SK-N-MC (cell line): Measurements from ENCODE around the gene ANK3.

ENCODE experiments used
- DNase-seq: peaks from one replicate; pipeline ENCODE4 v3.0.0-alpha.2; 2011; ENCODE audit warnings: low read depth, low spot score
- H3K27ac ChIP-seq: fragments of 200-600 bp; sonication (generic); 2 replicates; pipeline ENCODE4 v1.5.1; 2016; ENCODE audit warnings: mixed run types
- H3K36me3 ChIP-seq: fragments of 200-600 bp; sonication (generic); 2 replicates; pipeline ENCODE4 v1.6.1; 2017; ENCODE audit warnings: antibody characterized with exemption, low read length, mixed read lengths; ENCODE audit not compliant: insufficient read depth
- H3K4me3 ChIP-seq: fragments of 200-600 bp; sonication (generic); 2 replicates; pipeline ENCODE4 v1.5.1; 2016
- H3K9ac ChIP-seq: fragments of 200-600 bp; sonication (generic); 2 replicates; pipeline ENCODE4 v1.8.0; 2017; ENCODE audit warnings: mixed run types, mixed read lengths; ENCODE audit not compliant: insufficient read length
- H3K9me3 ChIP-seq: fragments of 200-600 bp; sonication (generic); 2 replicates; pipeline ENCODE4 v1.6.1; 2017; ENCODE audit warnings: low read depth, mild to moderate bottlenecking, antibody characterized with exemption, low read length, moderate library complexity, mixed read lengths
- EZH2 ChIP-seq: fragments of 200-600 bp; sonication (generic); IDR thresholded peaks from one replicate; pipeline ENCODE4 v1.6.1; 2017; ENCODE audit warnings: antibody characterized with exemption
- FOXP2 ChIP-seq: optimal IDR thresholded peaks from 2 replicates; pipeline ENCODE3; 2011; ENCODE audit warnings: mild to moderate bottlenecking, moderate library complexity; ENCODE audit not compliant: insufficient read depth; ENCODE audit errors: extremely low read length, control extremely low read depth
- POLR2AphosphoS5 ChIP-seq: IDR thresholded peaks from 2 replicates; pipeline ENCODE4 v1.6.1; 2012; ENCODE audit warnings: mild to moderate bottlenecking, low read depth, low read length, borderline replicate concordance

The ANK3 gene

GRCh38 chr10:60147576-60148265 lies 242.0 kb downstream of the ANK3 start:
- no peaks in the 10 kb centered on the region for H3K9me3 ChIP-seq
- no peak overlapping the region for H3K9ac ChIP-seq
- H3K4me3 ChIP-seq: no peak overlapping the region
- no peak for TF ChIP-seq FOXP2
- no peak for TF ChIP-seq EZH2
- TF ChIP-seq POLR2AphosphoS5: no peak
- no peak overlapping the region for H3K27ac ChIP-seq
- no peak for DNase-seq
- no peaks in the 10 kb centered on the region for H3K36me3 ChIP-seq

GRCh38 chr10:60147025-60147424 lies 242.7 kb downstream of the ANK3 start:
- no peak for TF ChIP-seq FOXP2
- TF ChIP-seq POLR2AphosphoS5: no peak
- TF ChIP-seq EZH2: no peak

DNA sequence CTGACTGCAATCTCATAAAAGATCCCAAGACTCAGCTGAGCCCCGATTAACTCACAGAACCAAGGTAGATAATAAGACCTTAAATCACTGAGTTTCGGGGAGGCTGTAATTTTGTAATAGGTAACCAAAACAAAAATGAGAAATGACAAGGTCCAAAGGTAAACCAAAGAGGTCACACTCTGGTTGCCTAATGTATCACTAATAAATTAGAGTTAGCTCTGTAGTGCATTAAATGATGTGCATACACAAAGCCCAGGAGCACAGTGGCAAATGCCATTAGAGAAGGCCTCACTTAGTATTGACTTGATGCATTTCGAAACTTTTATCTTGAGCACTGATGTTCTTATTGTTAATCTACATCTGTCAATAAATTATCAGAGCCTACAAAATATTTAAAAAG lies 245.6 kb downstream of the ANK3 start:
- H3K9me3 ChIP-seq: no peaks in the 10 kb centered on the region
- no peak overlapping the region for H3K4me3 ChIP-seq
- no peaks in the 10 kb centered on the region for H3K36me3 ChIP-seq
- DNase-seq: no peak
- H3K27ac ChIP-seq: no peak overlapping the region
- TF ChIP-seq EZH2 (no peak), FOXP2 (no peak), POLR2AphosphoS5 (no peak)
- H3K9ac ChIP-seq: no peak overlapping the region

More at GRCh38 chr10:60147025-60147424, 242.7 kb downstream of the ANK3 start:
- Histone ChIP-seq H3K4me3 (no peak overlapping the region), H3K27ac (no peak overlapping the region), H3K9ac (no peak overlapping the region), H3K9me3 (no peaks in the 10 kb centered on the region), H3K36me3 (no peaks in the 10 kb centered on the region)
- DNase-seq: no peak

DNA sequence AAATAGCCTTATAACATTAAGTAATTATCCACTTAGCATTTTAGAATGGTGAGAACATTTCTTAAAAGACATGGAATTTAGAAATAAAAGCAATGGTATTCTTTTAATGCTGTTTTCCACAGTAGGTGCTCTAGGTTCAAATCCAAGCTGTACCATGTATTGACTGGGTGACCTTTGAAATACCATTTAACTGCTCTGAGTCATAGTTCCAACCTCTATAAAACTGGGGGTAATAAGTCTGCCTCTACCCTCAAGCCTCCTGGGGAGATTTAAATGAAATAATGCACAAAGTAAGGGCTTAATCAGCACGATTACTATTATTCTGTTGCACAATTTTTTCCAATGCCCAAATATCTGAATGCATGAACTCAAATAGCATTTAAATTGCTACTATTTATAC lies 246.9 kb downstream of the ANK3 start:
- TF ChIP-seq EZH2 (no peak), POLR2AphosphoS5 (no peak), FOXP2 (no peak)
- H3K9ac ChIP-seq: no peak overlapping the region
- no peak for DNase-seq
- no peaks in the 10 kb centered on the region for H3K9me3 ChIP-seq
- no peaks in the 10 kb centered on the region for H3K36me3 ChIP-seq
- no peak overlapping the region for H3K4me3 ChIP-seq
- H3K27ac ChIP-seq: no peak overlapping the region

DNA sequence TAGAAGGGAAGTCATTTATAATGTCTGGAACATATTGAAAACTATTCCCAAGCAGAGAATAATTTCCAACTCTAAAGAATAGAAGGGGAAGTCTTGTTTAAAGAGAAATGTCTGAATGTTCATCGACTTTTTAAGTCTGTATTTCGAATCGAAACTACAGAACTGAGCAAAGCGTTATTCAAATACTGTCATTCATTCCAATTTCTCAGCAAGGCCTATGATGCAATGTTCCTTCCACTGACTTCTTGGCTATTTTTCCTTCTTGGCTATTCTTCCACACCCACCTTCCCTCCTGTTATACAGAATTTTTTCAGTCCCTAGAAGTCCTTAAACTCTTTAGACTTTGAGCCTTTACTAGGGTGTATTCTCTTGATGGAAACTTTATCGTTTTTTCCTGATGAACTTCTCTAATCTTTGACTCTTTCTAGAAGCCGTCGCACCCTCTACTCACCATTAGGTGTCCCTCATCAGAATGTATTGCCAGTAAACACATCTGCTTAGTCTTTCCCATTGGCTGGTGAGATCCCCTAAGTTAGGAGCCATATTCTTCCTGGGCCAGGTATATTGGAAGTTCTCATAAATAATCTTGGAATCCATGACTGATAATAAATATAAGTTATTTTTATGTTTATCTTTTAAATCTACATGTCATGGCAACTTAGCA lies 247.6 kb downstream of the ANK3 start:
- H3K9ac ChIP-seq: no peak overlapping the region
- no peak for DNase-seq
- TF ChIP-seq POLR2AphosphoS5: no peak
- TF ChIP-seq FOXP2: no peak
- TF ChIP-seq EZH2: no peak
- no peaks in the 10 kb centered on the region for H3K36me3 ChIP-seq
- no peak overlapping the region for H3K4me3 ChIP-seq
- no peaks in the 10 kb centered on the region for H3K9me3 ChIP-seq
- H3K27ac ChIP-seq: no peak overlapping the region

- no peak overlapping the region for H3K27ac ChIP-seq
- TF ChIP-seq POLR2AphosphoS5 (no peak), FOXP2 (no peak), EZH2 (no peak)
- no peak overlapping the region for H3K9ac ChIP-seq
- H3K9me3 ChIP-seq: no peaks in the 10 kb centered on the region
- no peak for DNase-seq
- no peak overlapping the region for H3K4me3 ChIP-seq
- H3K36me3 ChIP-seq: no peaks in the 10 kb centered on the region
Observed at GRCh38 chr10:60140651-60141632, 248.7 kb downstream of the ANK3 start.

- Histone ChIP-seq H3K9me3 (no peaks in the 10 kb centered on the region), H3K4me3 (no peak overlapping the region), H3K36me3 (no peaks in the 10 kb centered on the region), H3K9ac (no peak overlapping the region), H3K27ac (no peak overlapping the region)
- TF ChIP-seq POLR2AphosphoS5 (no peak), FOXP2 (no peak), EZH2 (no peak)
- DNase-seq: no peak
Observed at GRCh38 chr10:60139798-60140566, 249.7 kb downstream of the ANK3 start.

- Histone ChIP-seq H3K27ac (no peak overlapping the region), H3K36me3 (no peaks in the 10 kb centered on the region), H3K9me3 (no peaks in the 10 kb centered on the region), H3K9ac (no peak overlapping the region), H3K4me3 (no peak overlapping the region)
- no peak for DNase-seq
- TF ChIP-seq EZH2 (no peak), POLR2AphosphoS5 (no peak)
Observed at GRCh38 chr10:60139290-60139689, 250.4 kb downstream of the ANK3 start.
